ENCODE measurements around the gene COL4A5. TPM values are rescaled to one million over a fixed set of nuclear protein-coding genes. Genes with fewer than 3 reads are reported as not detected.

Gene COL4A5
- total and polyA plus RNA-seq, 2 donors (not counting 3 experiments of a cell fraction or from before 2014, with no cell fraction given): 15.4 to 28.8 TPM

GRCh38 chrX:108722561-108722960, 282.9 kb downstream of the COL4A5 start:
- dilution Hi-C loops (cut with MboI; ENCODE audit: extremely low pct_ligation_motif_present, low sequenced_read_pairs) (no loop called here), intact Hi-C loops (cut with micrococcal nuclease) (no loop called here)
- TF ChIP-seq POLR2AphosphoS5 (IDR thresholded peaks at IDR 0.05; ENCODE audit: insufficient read depth, low read depth, low read length) (no peak), FOS (IDR thresholded peaks at IDR 0.05; ENCODE audit: borderline replicate concordance, insufficient read depth, low read length) (no peak), POLR2A (IDR thresholded peaks at IDR 0.05; ENCODE audit: low read depth, low read length) (no peak), JUN (IDR thresholded peaks at IDR 0.05; ENCODE audit: borderline replicate concordance, insufficient read depth, insufficient read length, low read depth) (no peak), EZH2 (IDR thresholded peaks at IDR 0.05; ENCODE audit: borderline replicate concordance, low read depth, low read length, severe bottlenecking) (no peak), MYC (IDR thresholded peaks at IDR 0.05; ENCODE audit: low read depth, low read length) (no peak), GATA2 (IDR thresholded peaks at IDR 0.05; ENCODE audit: insufficient read depth, insufficient read length, low read depth, low read length) (no peak)
- TF ChIP-seq, protein P1, sequence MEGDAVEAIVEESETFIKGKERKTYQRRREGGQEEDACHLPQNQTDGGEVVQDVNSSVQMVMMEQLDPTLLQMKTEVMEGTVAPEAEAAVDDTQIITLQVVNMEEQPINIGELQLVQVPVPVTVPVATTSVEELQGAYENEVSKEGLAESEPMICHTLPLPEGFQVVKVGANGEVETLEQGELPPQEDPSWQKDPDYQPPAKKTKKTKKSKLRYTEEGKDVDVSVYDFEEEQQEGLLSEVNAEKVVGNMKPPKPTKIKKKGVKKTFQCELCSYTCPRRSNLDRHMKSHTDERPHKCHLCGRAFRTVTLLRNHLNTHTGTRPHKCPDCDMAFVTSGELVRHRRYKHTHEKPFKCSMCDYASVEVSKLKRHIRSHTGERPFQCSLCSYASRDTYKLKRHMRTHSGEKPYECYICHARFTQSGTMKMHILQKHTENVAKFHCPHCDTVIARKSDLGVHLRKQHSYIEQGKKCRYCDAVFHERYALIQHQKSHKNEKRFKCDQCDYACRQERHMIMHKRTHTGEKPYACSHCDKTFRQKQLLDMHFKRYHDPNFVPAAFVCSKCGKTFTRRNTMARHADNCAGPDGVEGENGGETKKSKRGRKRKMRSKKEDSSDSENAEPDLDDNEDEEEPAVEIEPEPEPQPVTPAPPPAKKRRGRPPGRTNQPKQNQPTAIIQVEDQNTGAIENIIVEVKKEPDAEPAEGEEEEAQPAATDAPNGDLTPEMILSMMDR (IDR thresholded peaks at IDR 0.05; ENCODE audit: extremely low read depth in 1 of 2, insufficient read depth in 1 of 2, low read depth in 1 of 2, low read length in 2 of 2): no peak
- TF ChIP-seq, protein P2, sequence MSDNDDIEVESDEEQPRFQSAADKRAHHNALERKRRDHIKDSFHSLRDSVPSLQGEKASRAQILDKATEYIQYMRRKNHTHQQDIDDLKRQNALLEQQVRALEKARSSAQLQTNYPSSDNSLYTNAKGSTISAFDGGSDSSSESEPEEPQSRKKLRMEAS (IDR thresholded peaks at IDR 0.05; ENCODE audit: insufficient read depth, insufficient read length): no peak
- Histone ChIP-seq H3K9me3 (replicated peaks; ENCODE audit: control insufficient read depth, insufficient read depth, low read length) (no peaks in the 10 kb centered on the region), H3K36me3 (ENCODE audit: control insufficient read depth in 2 of 2, extremely low read depth in 1 of 2, insufficient read depth in 2 of 2, low read length in 2 of 2) (no peaks in the 10 kb centered on the region), H2AFZ (ENCODE audit: low read depth, low read length) (no peak overlapping the region), H3K4me3 (replicated peaks in 1 of 3; ENCODE audit: insufficient read depth in 1 of 3, low read depth in 1 of 3, low read length in 3 of 3) (no peak overlapping the region), H4K20me1 (replicated peaks; ENCODE audit: control insufficient read depth, extremely low read depth, insufficient read depth, low read length) (no peaks in the 10 kb centered on the region), H3K79me2 (ENCODE audit: control insufficient read depth, insufficient read depth, low read length) (no peaks in the 10 kb centered on the region), H3K4me1 (ENCODE audit: control insufficient read depth, extremely low read depth, insufficient read depth, low read length) (no peaks in the 10 kb centered on the region), H3K9ac (replicated peaks; ENCODE audit: extremely low read depth, insufficient read depth, low read length) (no peak overlapping the region), H3K4me2 (ENCODE audit: insufficient read depth, low read length) (no peak overlapping the region), H3K9me1 (replicated peaks; ENCODE audit: control insufficient read depth, extremely low read depth, insufficient read depth, low read length) (no peaks in the 10 kb centered on the region), H3K27me3 (ENCODE audit: control insufficient read depth in 2 of 2, insufficient read depth in 2 of 2, low read length in 2 of 2) (no peaks in the 10 kb centered on the region), H3K27ac (ENCODE audit: insufficient read depth, low read depth, low read length) (no peak overlapping the region)
- BruUV-seq (replicated peaks): no TSS peak
- DNase-seq (ENCODE audit: low read depth, low spot score): no peak
- CTCF ChIA-PET: no interaction called here
- POLR2A ChIA-PET: no interaction called here
- no peak for FAIRE-seq
